Measurements from ENCODE around the gene KLK15. TPM values are rescaled to one million over a fixed set of nuclear protein-coding genes. Genes with fewer than 3 reads are reported as not detected.

KLK15 gene
- not detected for total RNA-seq

GRCh38 chr19:50833117-50833801, at the start of gene KLK15:
Gene KLK15, minus strand, starts transcription at chr19:50833574. Its CDS starts 2,082 bp downstream, at chr19:50831492.
- ATAC-seq = no peak

- no peak for ATAC-seq
Measured at GRCh38 chr19:50882188-50882587, 48.8 kb upstream of the KLK15 start.

GRCh38 chr19:50880241-50880640, 46.9 kb upstream of the KLK15 start:
- no peak for ATAC-seq

- no peak for ATAC-seq
Measured at GRCh38 chr19:50878851-50879250, 45.5 kb upstream of the KLK15 start.

GRCh38 chr19:50877338-50877737, 44.0 kb upstream of the KLK15 start:
- no peak for ATAC-seq

- no peak for ATAC-seq
Measured at GRCh38 chr19:50876456-50876855, 43.1 kb upstream of the KLK15 start.

- ATAC-seq = no peak
Measured at GRCh38 chr19:50875795-50876422, 42.5 kb upstream of the KLK15 start.

GRCh38 chr19:50874211-50874610, 40.8 kb upstream of the KLK15 start:
- ATAC-seq = no peak

- ATAC-seq = no peak
Measured at GRCh38 chr19:50873056-50873455, 39.7 kb upstream of the KLK15 start, which contains the start of gene KLK2. Gene KLK2, plus strand, starts transcription at chr19:50873439. Its CDS starts 35 bp downstream, at chr19:50873474.

GRCh38 chr19:50870417-50871089, 37.2 kb upstream of the KLK15 start:
- ATAC-seq = peak; percentile 44

GRCh38 chr19:50869479-50869878, 36.1 kb upstream of the KLK15 start:
- ATAC-seq = no peak

GRCh38 chr19:50861496-50862286, 28.3 kb upstream of the KLK15 start:
- ATAC-seq = no peak

GRCh38 chr19:50861010-50861409, 27.6 kb upstream of the KLK15 start:
- peak; percentile 75 for ATAC-seq

GRCh38 chr19:50859849-50860248, 26.5 kb upstream of the KLK15 start:
- no peak for ATAC-seq

GRCh38 chr19:50858886-50859285, 25.5 kb upstream of the KLK15 start:
- no peak for ATAC-seq

- no peak for ATAC-seq
Measured at GRCh38 chr19:50857366-50857765, 24.0 kb upstream of the KLK15 start.

- ATAC-seq = peak; percentile 12
Measured at GRCh38 chr19:50854636-50855410, 21.4 kb upstream of the KLK15 start, which contains the start of gene KLK3. Gene KLK3, plus strand, starts transcription at chr19:50854915. Its CDS starts 41 bp downstream, at chr19:50854956.

GRCh38 chr19:50851620-50852019, 18.2 kb upstream of the KLK15 start:
- peak; percentile 36 for ATAC-seq

- ATAC-seq = no peak
Measured at GRCh38 chr19:50850738-50851137, 17.4 kb upstream of the KLK15 start.

GRCh38 chr19:50844296-50844935, 11.0 kb upstream of the KLK15 start:
- no peak for ATAC-seq

- no peak for ATAC-seq
Measured at GRCh38 chr19:50843701-50844221, 10.4 kb upstream of the KLK15 start.
